Heart right ventricle (tissue), 16 donors: ENCODE measurements around the gene SHTN1. TPM values are rescaled to one million over a fixed set of nuclear protein-coding genes. Genes with fewer than 3 reads are reported as not detected.

Experiments used
- ATAC-seq, 8 donors: fragments of 200-7000 bp; cut with Tn5 transposase; one replicate each; pipeline ENCODE4 v1.9.1; 2020; ENCODE audit warnings: mild to moderate bottlenecking in 8 of 8, moderate library complexity in 8 of 8, moderate number of reproducible peaks in 1 of 8
- DNase-seq, 2 donors: peaks; one replicate each; pipeline ENCODE4 v3.0.0-alpha.2; 2020
- H3K27ac ChIP-seq, 10 donors: fragments of 200-600 bp; sonication (generic) in 2 of 10; one replicate each; pipeline versions ENCODE4 v1.5.0 to v1.8.0; 2020 to 2022; ENCODE audit warnings: mild to moderate bottlenecking in 3 of 10
- H3K27me3 ChIP-seq, 7 donors: fragments of 200-600 bp; one replicate each; pipeline ENCODE4 v1.8.0; 2021 to 2022; ENCODE audit warnings: mild to moderate bottlenecking in 2 of 7
- H3K36me3 ChIP-seq, 9 donors: fragments of 200-600 bp; sonication (generic) in 1 of 9; one replicate each; pipeline versions ENCODE4 v1.5.0 to v1.8.0; 2020 to 2022; ENCODE audit warnings: mild to moderate bottlenecking in 2 of 9
- H3K4me1 ChIP-seq, 9 donors: fragments of 200-600 bp; sonication (generic) in 1 of 9; one replicate each; pipeline versions ENCODE4 v1.5.0 to v1.8.0; 2020 to 2022; ENCODE audit warnings: mild to moderate bottlenecking in 4 of 9
- H3K4me3 ChIP-seq, 10 donors: fragments of 200-600 bp; sonication (generic) in 2 of 10; one replicate each; pipeline versions ENCODE4 v1.5.0 to v1.8.0; 2020 to 2022; ENCODE audit warnings: mild to moderate bottlenecking in 7 of 10, moderate library complexity in 2 of 10
- H3K9me3 ChIP-seq, 11 donors: fragments of 200-600 bp in 10 of 11; sonication (generic) in 2 of 11; one replicate each; pipeline versions ENCODE4 v1.5.0 to v1.8.0; 2013 to 2022; ENCODE audit warnings: mild to moderate bottlenecking in 2 of 11, control low read depth in 1 of 11, moderate library complexity in 1 of 11
- CTCF ChIP-seq, 9 donors: fragments of 200-600 bp; sonication (generic) in 2 of 9; IDR thresholded peaks; one replicate each; pipeline versions ENCODE4 v1.5.0 to v1.8.0; 2021 to 2022; ENCODE audit warnings: antibody characterized with exemption in 9 of 9, mild to moderate bottlenecking in 5 of 9, moderate library complexity in 1 of 9
- WGBS, 2 donors: extraction: QIAGEN DNeasy Blood & Tissue Kit; methylation state at CpG; one replicate each; pipeline ENCODE4 v1.1.7; 2013; ENCODE audit warnings: inconsistent platforms in 1 of 2; 5-methylcytosine and 5-hydroxymethylcytosine counted together
- intact Hi-C, 10 donors: fragments of 100-400 bp; cut with DNase I; formaldehyde crosslinking; loops; one replicate each; pipeline versions ENCODE4 v1.11.1 to v1.14.2; 2022
- polyA plus RNA-seq, 2 donors: library from polyadenylated mRNA; stranded (reverse); fragments of 200-250 nt; gene quantifications; one replicate each; pipeline ENCODE4 v1.2.3, GENCODE V29; 2013
- total RNA-seq, 10 donors: library from RNA; stranded (reverse); fragmentation: NEBNext Ultra II Directional in 3 of 10; extraction: Animal tissue kit (Norgen Biotek cat#: 25700) in 3 of 10; gene quantifications; one replicate each; pipeline versions ENCODE4 v1.2.1 to v1.2.4, GENCODE V29; 2021 to 2023
- donor health status: Arrhythmogenic right ventricular cardiomyopathy.
- donor health status: ischemic (EF 13 %, LVEDD 7.1; RV severe dilation, severe dysfunction).
- donor health status: healthy with polysubstance abuse.
- donor health status: DM: no; HTN: yes; CAD: no.
- donor health status: DM: no; HTN: no; CAD: no.
- donor health status: ischemic (EF 25% LVEDD 6.9; RV normal size, moderate dysfunction).
- donor health status: ischemic (EF 25% LVEDD 5.7; RV mildly dilated, moderate dysfunction).
- donor health status: healthy.
- donor health status: DM: yes; HTN: yes; CAD: no.
- donor health status: Ischemic cardiomyopathy.
- donor health status: ischemic (EF 35%, LVEDD 5.7; RV mildly dilated, moderate dysfunction).
- donor health status: nonischemic (EF 11% LVEDD 7.7; RV severe dilation, severe dysfunction).
- donor health status: DM: yes; HTN: yes; CAD: no.
- donor health status: PGD.
- donor health status: ischemic (EF 29% LVEDD 5.4; RV normal size, mild dysfunction).
- donor health status: nonischemic (EF 23%, LVEDD 6.1; RV moderate dilation, normal function).

SHTN1 gene
- total and polyA plus RNA-seq, 12 donors: 0.86 to 13.1 (median 2.8) TPM

GRCh38 chr10:116998172-116998571 is 6.8 kb downstream of the SHTN1 start:
- DNase-seq (no peak), ATAC-seq (no peak)
- H3K27me3 ChIP-seq: no peaks in the 10 kb centered on the region
- H3K4me3 ChIP-seq: no peak overlapping the region
- intact Hi-C loops: no loop called here
- H3K4me1 ChIP-seq: peaks cover 0 to 5% (median 0%) of the 10 kb centered on the region in 9 donors
- WGBS, 2 donors: 86 to 87% methylated on average over 4 of the region's 4 CpGs
- no peak overlapping the region for H3K27ac ChIP-seq
- H3K9me3 ChIP-seq: no peaks in the 10 kb centered on the region
- no peaks in the 10 kb centered on the region for H3K36me3 ChIP-seq
- TF ChIP-seq CTCF (IDR thresholded peaks at IDR 0.05): no peak

- Histone ChIP-seq H3K36me3 (no peaks in the 10 kb centered on the region), H3K27me3 (no peaks in the 10 kb centered on the region), H3K4me3 (no peak overlapping the region), H3K27ac (no peak overlapping the region), H3K4me1 (peaks cover 0 to 5% (median 0%) of the 10 kb centered on the region in 9 donors), H3K9me3 (no peaks in the 10 kb centered on the region)
- 93 to 98% methylated on average over 2 of the region's 2 CpGs for WGBS, 2 donors
- ATAC-seq: no peak
- DNase-seq: no peak
- no peak for TF ChIP-seq CTCF (IDR thresholded peaks at IDR 0.05)
- intact Hi-C loops: no loop called here
Observed at GRCh38 chr10:116997015-116997414, 8.0 kb downstream of the SHTN1 start.

- no peak overlapping the region for H3K4me3 ChIP-seq
- ATAC-seq: no peak
- H3K4me1 ChIP-seq: no peaks in the 10 kb centered on the region
- no peaks in the 10 kb centered on the region for H3K27me3 ChIP-seq
- intact Hi-C loops: no loop called here
- no peaks in the 10 kb centered on the region for H3K36me3 ChIP-seq
- no peaks in the 10 kb centered on the region for H3K9me3 ChIP-seq
- no peak for DNase-seq
- H3K27ac ChIP-seq: no peak overlapping the region
- 82 to 84% methylated on average over 3 of the region's 3 CpGs for WGBS, 2 donors
- TF ChIP-seq CTCF (IDR thresholded peaks at IDR 0.05): no peak
Observed at GRCh38 chr10:116995648-116996047, 9.3 kb downstream of the SHTN1 start.

- WGBS, 2 donors: 87 to 89% methylated on average over 1 of the region's 1 CpG
Observed at GRCh38 chr10:116994113-116994890, 10.7 kb downstream of the SHTN1 start.

More at GRCh38 chr10:116994113-116994890, 10.7 kb downstream of the SHTN1 start:
- Histone ChIP-seq H3K4me3 (no peak overlapping the region), H3K4me1 (no peaks in the 10 kb centered on the region), H3K27ac (no peak overlapping the region), H3K9me3 (no peaks in the 10 kb centered on the region), H3K27me3 (no peaks in the 10 kb centered on the region), H3K36me3 (no peaks in the 10 kb centered on the region)
- DNase-seq (no peak), ATAC-seq (no peak)
- no peak for TF ChIP-seq CTCF (IDR thresholded peaks at IDR 0.05)
- intact Hi-C loops: no loop called here
